Embryonic facial prominence (tissue), 1 donor: ENCODE results near the gene ATP6V0D1.
"Not testable (repeated sequence)": the region's sequence is repeated elsewhere in the genome, so short reads cannot be mapped to it uniquely, and the experiment has no call there.

Experiments
- DNase-seq: peaks from one replicate; pipeline ENCODE4 v3.0.0-alpha.2; 2016; ENCODE audit errors: extremely low spot score

The ATP6V0D1 gene

DNA sequence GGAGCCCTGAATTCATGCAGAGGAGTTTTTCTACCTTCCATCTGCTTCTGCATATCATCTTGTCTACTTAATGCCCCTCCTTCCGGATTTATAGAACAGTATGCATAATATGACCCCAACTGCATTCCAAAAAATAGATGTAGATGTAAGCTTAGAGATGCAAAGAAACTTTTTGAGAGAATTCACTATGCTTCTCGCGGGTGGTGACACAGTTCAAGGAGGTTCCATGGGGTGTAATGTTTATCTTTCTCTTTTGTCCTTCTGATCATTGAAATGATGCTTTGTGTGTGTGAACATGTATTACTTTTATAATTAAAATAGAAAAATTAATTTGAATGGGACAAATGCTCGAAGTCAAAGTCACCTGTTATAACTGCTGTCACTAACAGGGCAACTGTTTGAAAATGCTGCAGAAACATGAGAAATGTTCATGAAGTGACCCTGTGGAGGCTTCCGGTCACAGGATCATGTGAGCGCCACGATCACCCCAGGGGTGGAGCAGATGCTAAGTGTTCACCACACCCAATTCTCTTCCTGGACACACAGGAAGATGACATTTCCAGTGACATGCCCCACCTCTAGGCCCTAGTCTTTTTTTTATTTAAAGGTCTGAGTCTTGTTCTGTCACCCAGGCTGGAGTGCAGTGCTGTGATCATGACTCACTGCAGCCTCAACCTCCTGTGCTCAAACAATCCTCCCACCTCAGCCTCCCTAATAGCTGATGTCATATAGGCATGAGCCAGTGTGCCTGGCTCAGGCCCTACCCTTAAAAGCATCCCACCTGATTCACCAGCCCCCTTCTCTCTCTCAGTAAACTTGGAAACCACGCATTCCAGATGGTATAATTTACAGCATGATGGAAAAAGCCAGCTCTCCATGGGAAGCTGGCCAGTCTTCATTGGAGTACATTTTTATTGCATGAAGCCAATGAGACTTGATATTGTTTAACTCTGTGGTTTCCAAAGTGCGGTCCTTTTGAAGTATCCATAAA, 23.4 kb upstream of the ATP6V0D1 start:
- DNase-seq: no peak

DNA sequence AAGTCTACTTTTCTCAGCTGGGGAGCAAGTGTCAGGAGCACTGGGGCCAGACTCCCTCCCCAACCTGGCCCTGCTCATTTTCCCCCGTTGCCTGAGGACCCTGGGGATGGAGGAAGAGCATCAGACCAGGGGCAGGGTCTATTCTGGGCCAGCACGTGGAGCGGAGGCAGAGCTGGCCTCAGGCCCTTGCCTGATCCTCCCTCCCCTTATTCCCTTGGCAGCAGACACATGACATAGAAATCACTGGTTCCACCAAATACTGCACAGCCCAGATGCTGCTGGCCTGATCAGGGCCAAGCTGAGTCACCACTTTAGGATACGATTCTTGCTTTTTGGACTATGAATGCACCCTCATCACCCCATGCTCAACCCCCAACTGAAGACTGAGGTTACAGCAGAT, 18.1 kb upstream of the ATP6V0D1 start:
- no peak for DNase-seq

DNA sequence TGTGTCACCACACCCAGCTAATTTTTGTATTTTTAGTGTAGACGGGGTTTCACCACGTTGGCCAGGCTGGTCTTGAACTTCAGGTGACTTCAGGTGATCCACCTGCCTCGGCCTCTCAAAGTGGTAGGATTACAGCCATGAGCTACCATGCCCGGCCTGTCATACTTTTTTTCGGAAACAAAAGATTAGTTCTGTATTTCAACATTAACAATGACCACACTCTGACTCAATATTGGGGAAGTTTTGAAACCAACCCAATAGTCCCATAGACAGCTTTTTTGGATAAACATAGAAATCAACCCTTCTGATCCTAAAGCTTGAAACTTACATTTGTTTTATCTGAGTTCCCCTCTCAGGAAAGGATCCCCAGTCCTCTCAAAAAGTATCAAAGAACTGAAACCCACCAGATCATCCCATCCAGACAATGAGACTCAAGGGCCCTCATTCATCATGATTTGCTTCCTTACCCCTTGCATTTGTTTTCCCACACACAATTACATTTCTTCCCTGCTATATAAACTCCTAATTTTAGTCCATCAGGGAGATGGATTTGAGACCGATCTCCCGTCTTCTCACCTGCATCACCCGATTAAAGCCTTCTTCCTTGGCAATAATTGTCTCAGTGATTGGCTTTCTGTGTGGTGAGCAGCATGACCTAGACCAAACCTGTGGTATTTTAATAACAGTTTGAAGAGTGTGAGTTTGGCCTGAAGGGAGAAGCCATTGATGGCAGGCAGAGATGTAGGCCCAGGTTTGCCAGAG, 9.6 kb upstream of the ATP6V0D1 start:
- no peak for DNase-seq

DNA sequence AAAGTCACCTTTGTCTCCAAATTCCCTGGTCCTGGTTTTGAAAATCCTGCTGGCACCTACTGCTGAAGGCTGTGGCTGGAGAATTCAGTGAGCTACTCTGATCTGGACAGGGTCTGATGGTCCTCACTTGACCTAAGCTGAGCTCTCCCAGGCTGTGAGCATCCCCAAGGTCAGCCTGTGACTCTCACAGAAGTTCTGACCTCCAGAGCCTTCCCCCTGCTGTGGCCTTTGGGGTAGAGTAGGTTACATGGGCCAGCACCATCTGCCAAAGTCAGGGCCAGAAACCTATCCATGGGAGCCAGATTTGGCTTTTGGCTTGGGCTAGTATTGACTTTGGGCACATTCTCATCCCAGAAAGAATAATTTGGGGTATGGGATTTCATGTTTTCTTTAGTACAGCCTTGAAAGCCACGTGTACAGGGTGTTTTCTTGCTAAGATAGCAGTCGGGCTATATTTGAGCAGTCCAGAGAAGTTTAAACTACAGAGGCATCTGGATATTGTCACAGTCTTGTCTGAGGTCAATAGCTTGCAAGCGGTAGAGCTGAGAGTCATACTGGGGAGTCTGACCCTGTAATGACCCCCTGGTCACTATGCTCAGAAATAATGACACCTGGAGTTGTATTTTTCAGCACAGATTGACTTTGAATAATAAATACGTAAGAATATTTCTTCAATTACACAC, 8.6 kb upstream of the ATP6V0D1 start:
- DNase-seq: no peak

DNA sequence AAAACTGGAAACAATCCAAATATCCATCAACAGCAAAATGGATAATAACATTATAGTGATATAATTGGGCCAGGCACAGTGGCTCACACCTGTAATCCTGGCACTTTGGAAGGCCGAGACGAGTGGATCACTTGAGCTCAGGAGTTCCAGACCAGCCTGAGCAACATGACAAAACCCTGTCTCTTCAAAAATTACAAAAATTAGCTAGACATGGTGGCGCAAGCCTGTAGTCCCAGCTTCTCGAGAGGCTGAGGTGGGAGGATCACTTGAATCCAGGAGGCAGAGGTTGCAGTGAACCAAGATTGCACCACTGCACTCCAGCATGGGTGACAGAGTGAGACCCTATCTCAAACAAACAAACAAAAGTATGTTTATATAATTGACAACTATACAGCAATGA, 6.6 kb upstream of the ATP6V0D1 start:
- DNase-seq: not testable (repeated sequence)

DNA sequence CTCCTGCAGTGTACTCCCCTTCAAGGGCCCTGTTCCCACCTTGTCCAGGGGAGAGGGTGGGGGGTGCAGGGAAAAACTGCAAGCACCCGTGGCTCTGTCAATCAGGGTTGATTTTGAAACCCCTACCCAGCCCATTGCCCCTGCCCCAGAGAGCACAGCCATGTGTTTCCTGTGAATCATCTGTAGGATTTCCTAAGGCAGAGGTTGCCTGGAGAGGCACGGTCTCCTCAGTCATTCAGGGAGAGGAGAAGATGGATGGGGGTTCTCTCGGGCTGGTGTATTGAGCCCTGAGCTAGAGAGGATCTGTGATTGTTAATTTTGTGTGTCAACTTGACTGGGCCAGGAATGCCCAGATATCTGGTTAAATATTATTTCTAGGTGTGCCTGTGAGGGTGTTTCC, 5.8 kb upstream of the ATP6V0D1 start:
- DNase-seq: no peak

DNA sequence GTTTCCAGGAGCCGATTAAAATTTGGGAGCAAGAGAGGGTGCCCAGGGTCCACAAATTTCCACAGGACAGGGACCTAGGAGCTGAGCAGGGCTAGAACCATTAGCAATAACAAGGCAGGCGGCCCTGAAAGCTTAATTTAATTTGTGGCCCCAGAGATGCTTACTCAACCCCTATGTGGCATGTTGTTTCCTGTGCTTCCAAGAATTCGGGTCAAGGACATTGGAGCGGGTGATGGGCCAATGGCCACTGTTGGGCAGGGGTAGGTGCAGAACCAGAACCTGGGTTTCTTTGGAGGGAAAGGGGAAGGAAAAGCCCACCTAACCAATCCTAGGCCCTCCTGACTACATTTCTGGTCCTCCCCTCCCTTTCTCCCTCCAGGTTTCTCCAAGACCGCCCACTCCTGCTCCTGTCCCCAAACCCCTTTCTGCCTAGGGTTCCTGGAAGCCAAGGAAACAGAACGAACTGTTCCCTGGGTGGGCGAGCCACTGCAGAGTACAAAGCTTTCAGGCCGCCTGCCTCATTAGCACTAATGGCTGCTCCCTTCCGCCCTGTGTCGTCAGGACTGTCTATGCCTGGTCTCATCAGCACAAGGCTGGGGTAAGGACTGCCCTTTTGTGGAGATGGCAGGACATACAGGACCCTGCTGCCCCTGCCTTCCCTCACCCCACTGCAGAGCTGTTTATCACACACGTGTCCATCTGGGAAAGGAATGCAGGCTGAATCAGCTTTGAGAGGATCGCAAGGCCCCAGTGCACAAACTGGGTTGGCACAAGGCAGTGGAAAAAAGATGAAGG, 3.0 kb upstream of the ATP6V0D1 start:
- DNase-seq: no peak

DNA sequence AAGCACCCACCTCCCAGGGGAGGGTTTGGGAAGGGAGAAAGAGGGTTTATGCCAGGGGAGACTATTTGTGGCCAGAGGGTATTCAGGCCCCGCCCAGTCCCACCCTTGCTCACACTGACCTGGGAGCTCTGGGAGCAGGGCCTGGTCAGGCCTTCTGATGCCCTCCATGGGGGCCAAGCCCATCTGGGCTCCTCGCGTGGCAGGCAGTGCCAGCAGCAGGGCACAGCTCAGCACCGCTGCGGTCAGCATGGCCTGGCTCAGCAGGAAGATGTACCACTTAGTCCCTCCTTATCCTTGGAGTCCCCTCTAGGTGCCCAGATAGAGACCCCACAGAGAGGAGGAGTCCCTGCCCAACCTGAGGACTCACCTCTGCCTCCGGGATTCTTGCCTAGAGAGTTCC, 2.2 kb upstream of the ATP6V0D1 start, which contains the start of gene AGRP:
Gene AGRP, minus strand, starts transcription at position 398 of the 400 bp plus-strand sequence. Its CDS starts 149 bp downstream, at position 249.
- no peak for DNase-seq

DNA sequence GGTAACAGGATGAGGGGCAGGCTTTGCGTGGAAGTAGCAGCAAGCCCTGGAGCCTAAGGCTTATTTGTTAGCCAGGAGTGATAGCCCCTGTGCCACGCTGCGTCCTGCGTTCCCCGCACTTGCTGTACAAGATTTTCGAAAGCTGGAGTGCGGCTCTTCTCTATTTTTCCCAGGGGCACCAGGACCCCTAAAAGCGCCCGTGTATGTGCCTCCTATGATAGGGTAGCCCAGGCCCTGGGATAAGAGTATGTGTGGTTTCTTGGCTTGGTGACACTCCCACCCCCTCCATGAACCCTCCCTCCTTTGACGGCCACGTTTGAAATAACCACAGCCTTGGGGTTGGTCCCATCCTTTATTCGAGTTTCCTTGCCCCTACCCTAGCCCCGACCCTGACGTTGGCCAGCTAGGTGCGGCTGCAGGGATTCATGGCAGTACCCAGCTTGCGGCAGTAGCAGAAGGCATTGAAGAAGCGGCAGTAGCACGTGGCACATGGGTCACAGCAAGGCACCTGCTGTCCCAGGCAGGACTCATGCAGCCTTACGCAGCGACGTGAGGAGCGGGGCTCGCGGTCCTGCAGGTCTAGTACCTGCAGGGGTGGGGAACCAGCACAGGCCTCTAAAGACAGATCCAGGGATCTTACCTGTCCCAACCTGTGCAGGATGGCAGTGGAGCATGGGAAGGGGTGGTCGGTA, 1.4 kb upstream of the ATP6V0D1 start:
- no peak for DNase-seq

DNA sequence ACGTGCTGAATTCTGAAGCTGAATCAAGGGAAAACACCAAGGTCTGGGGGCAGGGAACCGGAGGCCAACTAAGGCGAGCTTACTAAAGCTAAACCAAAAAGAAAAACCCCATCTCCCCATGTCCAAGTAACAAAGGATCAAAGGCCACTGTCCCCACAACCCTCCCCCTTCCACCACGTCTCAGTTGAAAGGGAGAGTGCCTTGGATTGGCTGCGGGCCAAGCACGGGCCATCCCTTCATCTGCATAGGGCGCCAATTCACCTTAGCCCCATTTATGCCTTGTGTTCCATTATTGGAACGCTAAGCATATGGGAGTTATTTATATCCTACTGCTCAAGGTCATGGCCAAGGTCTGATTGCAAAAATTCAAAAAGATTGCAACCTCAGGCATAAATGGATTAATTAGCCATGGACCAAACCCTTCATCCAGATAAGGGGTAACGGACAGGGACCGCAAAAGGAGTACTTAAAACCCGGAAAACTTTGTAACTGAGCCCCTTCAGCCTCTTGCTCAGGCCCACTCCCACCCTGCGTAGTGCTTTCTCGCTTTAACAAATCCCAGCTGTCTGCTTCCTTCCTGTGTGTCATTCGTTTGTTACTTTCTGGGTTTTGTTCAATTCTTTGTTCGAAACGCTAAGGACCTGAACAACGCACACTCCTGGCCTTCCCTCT, 740 bp upstream of the ATP6V0D1 start:
- no peak for DNase-seq

DNA sequence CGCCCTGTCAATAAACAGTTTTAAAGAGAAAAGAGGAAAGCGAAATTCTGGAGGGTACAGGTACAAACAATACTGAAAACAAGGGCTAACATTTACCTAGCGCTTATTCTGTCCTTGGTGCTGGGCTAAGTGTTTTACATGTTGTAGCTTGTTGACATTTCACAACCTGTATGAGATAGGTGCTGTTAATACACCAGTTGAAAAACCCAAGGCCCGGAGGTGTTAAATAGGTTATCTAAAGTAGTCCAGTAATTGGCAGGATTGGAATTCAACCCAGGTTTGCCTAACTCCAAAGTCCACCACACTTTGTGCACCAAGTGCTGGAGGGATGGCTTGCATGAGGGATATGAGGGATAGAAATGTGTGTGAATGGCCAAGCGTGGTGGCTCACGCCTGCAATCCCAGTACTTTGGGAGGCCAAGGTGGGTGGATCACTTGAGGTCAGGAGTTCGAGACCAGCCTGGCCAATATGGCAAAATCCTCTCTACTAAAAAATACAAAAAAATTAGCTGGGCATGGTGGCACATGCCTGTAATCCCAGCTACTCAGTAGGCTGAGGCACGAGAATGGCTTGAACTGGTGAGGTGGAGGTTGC, 2.9 kb downstream of the ATP6V0D1 start:
- DNase-seq: no peak

DNA sequence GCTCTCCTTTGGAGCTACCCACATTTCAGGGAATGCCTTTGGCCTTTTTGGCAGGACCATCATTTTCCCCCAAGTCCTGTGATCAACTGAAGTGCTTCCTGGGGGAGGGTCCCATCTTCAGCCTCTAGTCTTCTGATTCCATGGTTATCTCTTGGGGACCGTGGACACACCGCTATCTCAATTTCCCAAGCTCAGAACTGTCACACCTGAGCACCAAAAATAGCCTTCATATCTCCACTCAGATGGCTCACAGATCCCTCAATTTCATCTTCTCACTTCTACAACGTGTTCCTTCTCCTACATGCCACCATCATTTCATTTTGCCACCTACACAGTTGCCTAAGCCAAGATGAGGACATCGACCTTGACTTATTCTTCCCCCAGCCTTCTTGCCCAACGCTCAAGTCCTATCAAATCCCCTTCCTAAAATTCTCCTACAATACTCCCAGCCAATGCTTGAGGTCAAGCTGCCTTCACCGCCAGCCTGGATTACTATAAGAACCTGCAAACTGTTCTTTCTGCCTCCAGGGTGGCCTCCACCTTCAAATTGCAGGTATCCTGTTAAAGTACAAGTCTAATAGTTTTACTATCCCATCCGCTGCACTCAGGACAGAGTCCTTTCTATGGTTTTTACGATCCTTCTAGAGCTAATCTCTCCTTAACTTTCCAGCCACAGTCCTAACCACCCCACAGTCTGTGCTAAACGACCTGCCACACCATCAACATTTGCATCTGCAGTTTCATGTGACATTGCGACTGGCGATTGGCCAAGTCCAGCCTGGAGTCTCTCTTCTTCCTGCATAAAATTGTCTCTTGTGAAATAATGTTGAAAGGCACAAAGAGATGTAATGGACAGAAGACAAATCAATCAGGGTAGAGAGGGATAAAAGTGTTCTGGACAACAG, 6.2 kb downstream of the ATP6V0D1 start:
- DNase-seq: no peak

DNA sequence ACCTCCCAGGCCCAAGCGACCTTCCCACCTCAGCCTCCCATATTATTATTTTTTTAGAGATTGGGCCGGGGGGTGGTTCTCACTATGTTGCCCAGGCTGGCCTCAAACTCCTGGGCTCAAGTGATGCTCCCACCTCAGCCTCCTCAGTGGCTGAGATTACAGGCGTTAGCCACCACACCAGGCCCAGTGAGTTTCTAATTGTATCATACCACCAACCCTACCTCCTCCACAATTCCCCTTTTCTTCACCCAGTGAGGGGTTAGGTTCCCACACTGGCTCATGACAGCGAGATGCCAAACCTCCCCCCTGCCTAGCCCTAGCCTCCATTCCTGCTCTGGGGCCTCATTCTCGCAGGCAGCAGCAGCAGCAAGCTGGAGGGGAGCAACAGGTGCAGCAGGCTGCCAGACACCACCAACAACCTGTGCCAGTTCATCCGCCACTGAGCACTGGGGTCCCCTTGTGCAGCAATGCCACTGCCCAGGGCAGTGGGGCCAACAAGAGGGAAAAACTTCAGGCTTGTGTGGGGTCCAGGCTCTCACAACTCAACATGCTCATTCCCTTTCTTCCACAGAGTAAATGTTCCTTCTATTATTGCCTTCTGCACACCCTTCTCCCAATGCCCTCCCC, 9.1 kb downstream of the ATP6V0D1 start:
- DNase-seq: no peak

DNA sequence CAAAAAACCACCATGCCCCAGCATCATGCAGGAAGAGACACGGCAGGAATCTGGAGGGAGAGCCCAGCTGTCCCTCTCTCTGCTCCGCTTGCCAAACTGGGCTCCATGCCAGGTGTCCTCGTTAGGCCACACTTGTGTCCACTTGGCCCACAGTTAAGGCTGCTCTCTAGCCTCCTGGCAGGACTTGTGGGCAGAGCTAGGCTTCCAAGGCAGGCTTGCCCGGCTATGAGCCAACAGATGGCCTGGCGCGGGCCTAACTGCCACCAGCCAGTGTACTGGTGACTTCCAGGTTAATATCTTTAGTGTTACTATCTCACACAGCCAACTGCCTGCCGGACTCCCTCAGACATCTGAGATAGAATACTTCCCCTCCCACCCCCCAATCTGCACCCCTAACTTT, 10.6 kb downstream of the ATP6V0D1 start:
- DNase-seq: no peak

DNA sequence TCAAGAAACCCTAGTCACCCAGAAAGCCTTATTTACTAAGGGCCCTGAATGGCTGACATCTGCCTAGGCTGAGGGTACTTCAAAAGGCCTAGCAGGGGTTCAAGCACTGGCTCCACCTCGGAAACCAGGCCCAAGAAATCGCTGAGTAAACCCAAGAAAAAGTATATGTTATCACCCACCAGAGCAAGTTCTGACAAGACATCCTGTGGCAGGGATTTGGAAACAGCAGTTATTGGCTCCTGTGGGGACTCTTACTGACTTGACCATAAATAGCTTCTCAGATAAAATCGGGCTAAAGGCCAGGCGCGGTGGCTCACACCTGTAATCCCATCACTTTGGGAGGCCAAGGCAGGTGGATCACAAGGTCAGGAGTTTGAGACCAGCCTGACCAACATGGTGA, 12.2 kb downstream of the ATP6V0D1 start:
- DNase-seq: no peak

DNA sequence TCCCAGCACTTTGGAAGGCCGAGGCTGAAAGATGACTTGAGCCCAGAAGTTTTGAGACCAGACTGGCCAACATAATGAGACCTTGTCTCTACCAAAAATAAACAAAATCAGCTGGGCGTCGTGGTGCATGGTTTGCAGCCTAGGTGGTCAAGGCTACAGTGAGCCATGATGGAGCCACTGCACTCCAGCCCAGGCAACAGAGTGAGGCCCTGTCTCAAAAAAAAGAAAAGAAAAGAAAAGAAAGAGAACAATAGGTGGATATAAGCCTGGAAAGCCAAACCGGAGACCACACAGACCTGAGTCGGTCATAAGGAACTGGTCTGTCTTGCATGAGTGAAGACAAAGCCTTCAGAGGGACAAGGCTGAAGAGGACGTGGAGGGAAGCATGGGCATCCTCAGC, 14.4 kb downstream of the ATP6V0D1 start:
- DNase-seq: no peak

DNA sequence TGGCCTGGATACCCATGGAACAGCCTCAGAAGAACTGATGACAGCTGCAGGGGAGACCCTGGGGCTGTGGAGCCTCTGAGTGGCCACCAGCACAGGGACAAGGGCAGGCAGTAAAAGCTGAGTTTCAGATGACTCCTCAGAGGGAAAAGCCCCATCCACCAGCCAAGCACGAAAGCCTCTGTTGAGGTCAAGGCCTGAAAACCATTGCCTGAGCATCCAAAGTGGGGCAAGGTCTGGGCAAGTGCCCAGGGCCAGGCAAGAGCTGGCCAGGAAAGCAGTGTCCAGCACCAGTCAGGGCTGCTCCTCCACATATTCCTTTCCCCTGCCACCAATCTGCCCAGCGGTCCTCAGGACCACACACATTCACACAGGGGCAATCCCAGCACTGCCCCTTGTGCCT, 16.4 kb downstream of the ATP6V0D1 start:
- no peak for DNase-seq

DNA sequence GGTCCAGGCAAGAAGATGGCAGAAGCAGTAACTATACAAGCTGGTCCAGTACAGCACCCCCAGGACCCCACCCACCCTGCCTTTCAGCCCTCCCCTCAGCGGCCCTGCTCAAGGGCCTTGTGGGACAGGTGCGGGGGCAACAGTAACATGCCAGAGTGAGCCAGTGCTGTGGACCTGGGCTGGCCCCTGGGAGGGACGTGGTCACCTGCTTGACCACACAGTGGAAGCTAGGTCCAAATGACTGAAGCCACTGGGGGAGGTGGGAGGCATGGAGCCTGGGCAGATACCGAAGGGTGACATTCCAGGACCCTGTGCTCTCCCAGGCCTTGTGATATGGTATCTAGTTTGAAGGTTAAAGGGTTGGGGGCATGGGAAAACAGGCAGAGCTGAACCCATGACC, 17.3 kb downstream of the ATP6V0D1 start:
- DNase-seq: no peak
